Naive thymus-derived CD8-positive, alpha-beta T cell (primary cell): ENCODE measurements around the gene HAUS7. TPM values are rescaled to one million over a fixed set of nuclear protein-coding genes. Genes with fewer than 3 reads are reported as not detected.
A peak's percentile ranks its signal among the peaks of the same experiment; 100 is the strongest.

Source experiments
- ATAC-seq, 2 donors: fragments of 150-1000 bp; cut with Tn5 transposase in 1 of 2; sonication (Bioruptor Pico), chemical (Tn5 transposase) in 1 of 2; 1 replicate in 1 of 2; 2 replicates in 1 of 2; pipeline ENCODE4 v1.10.0; 2021; ENCODE audit warnings: mild to moderate bottlenecking in 2 of 2, moderate library complexity in 2 of 2
- POLR2A ChIA-PET: fragments of 350-600 bp; sonication (Branson Sonifier 250); formaldehyde crosslinking; loops from one replicate; lab custom pipeline; 2021; ENCODE audit warnings: antibody characterized with exemption; lab: Charles Lee
- DNase-seq, 10 donors: peaks; one replicate each; pipeline versions ENCODE4 v3.0.0 to v3.0.0-alpha.2; 2020 to 2022
- H3K27ac Mint-ChIP-seq, 10 donors: one replicate each; pipeline ENCODE4 v1.8.0; 2020 to 2022; ENCODE audit warnings: mild to moderate bottlenecking in 10 of 10, mixed read lengths in 10 of 10, moderate library complexity in 4 of 10, inconsistent platforms in 1 of 10
- H3K27me3 Mint-ChIP-seq, 5 donors: one replicate each; pipeline ENCODE4 v1.8.0; 2021 to 2022; ENCODE audit warnings: mixed read lengths in 5 of 5
- H3K36me3 Mint-ChIP-seq, 3 donors: one replicate each; pipeline ENCODE4 v1.8.0; 2020 to 2022; ENCODE audit warnings: mixed read lengths in 3 of 3, mild to moderate bottlenecking in 2 of 3, inconsistent platforms in 1 of 3
- H3K4me1 Mint-ChIP-seq, 4 donors: one replicate each; pipeline ENCODE4 v1.8.0; 2021 to 2022; ENCODE audit warnings: mixed read lengths in 4 of 4
- H3K4me3 Mint-ChIP-seq, 10 donors: one replicate each; pipeline ENCODE4 v1.8.0; 2020 to 2022; ENCODE audit warnings: mild to moderate bottlenecking in 10 of 10, mixed read lengths in 10 of 10, moderate library complexity in 6 of 10, inconsistent platforms in 1 of 10
- H3K9me3 Mint-ChIP-seq, 9 donors: one replicate each; pipeline ENCODE4 v1.8.0; 2020 to 2022; ENCODE audit warnings: mixed read lengths in 9 of 9, mild to moderate bottlenecking in 3 of 9, inconsistent platforms in 1 of 9, moderate library complexity in 1 of 9
- polyA plus RNA-seq, 3 donors: library from polyadenylated mRNA; unstranded; fragments of 300-500 nt; fragmentation: Illumina TruSeq; gene quantifications; one replicate each; pipeline ENCODE4 v1.2.3, GENCODE V29; 2021
- total RNA-seq, 8 experiments: library from RNA in 2 of 8; stranded (reverse) in 2 of 8; gene quantifications; one replicate each; pipeline ENCODE4 v1.2.3 and lab custom pipeline; 2021 to 2026

The HAUS7 gene
- total and polyA plus RNA-seq, 5 experiments from 2014 or later = 19.6 to 38.9 (median 30.1) TPM

- H3K36me3 Mint-ChIP-seq = no peaks in the 10 kb centered on the region
- ATAC-seq = no peak
- H3K4me3 Mint-ChIP-seq = no peak overlapping the region
- peaks cover 0 to 5% (median under 1%) of the 10 kb centered on the region in 4 donors for H3K4me1 Mint-ChIP-seq
- DNase-seq = no peak
- peaks cover 0 to under 1% (median 0%) of the 10 kb centered on the region in 5 donors for H3K27me3 Mint-ChIP-seq
- H3K27ac Mint-ChIP-seq = no peak overlapping the region
- POLR2A ChIA-PET = no interaction called here
- no peaks in the 10 kb centered on the region for H3K9me3 Mint-ChIP-seq
Measured at GRCh38 chrX:153510383-153510782, 40.0 kb upstream of the HAUS7 start.

DNA sequence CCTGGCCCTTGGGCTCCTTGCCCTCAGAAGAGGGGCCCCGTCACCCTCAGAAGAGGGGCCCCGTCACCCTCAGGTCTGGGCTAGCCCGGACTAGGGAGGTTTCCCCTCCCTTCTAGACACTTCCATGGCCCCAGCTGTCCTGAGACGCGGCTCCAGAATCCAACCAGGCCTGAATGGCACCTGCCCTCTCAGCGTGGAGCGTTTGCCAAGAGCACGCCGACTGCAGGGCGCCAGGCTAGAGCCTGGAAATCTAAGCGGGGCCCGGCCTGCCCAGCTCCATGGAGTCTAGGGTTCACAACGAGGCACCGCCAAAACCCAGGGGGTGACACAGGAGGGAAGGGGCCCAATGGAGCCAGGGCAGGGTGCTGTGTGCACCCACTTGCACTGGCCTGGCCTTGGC, 39.2 kb upstream of the HAUS7 start:
- H3K27me3 Mint-ChIP-seq = no peaks in the 10 kb centered on the region
- no peak overlapping the region for H3K4me3 Mint-ChIP-seq
- no peak for ATAC-seq
- H3K27ac Mint-ChIP-seq = no peak overlapping the region
- H3K36me3 Mint-ChIP-seq = no peaks in the 10 kb centered on the region
- peaks cover 0 to 5% (median under 1%) of the 10 kb centered on the region in 4 donors for H3K4me1 Mint-ChIP-seq
- POLR2A ChIA-PET = no interaction called here
- H3K9me3 Mint-ChIP-seq = no peaks in the 10 kb centered on the region
- DNase-seq = no peak

GRCh38 chrX:153507484-153508178, 37.3 kb upstream of the HAUS7 start:
- peak; percentile 100 for ATAC-seq
- Mint-ChIP-seq H3K4me3 (peak overlapping the region in 1 of 10 donors; percentile 25), H3K27ac (peak overlapping the region in 2 of 10 donors; percentile 22 to 77), H3K27me3 (no peaks in the 10 kb centered on the region), H3K4me1 (peaks cover 0 to 5% (median under 1%) of the 10 kb centered on the region in 4 donors), H3K9me3 (no peaks in the 10 kb centered on the region), H3K36me3 (no peaks in the 10 kb centered on the region)
- DNase-seq = peak; percentile 64 to 89 (median 79)
- POLR2A ChIA-PET = interaction anchor here (1.1 to 1.6 kb wide), 3 partner anchors 35 to 475 kb away, joined by 3 to 5 read pairs (median 3); partner anchors contain the start of gene HAUS7

DNA sequence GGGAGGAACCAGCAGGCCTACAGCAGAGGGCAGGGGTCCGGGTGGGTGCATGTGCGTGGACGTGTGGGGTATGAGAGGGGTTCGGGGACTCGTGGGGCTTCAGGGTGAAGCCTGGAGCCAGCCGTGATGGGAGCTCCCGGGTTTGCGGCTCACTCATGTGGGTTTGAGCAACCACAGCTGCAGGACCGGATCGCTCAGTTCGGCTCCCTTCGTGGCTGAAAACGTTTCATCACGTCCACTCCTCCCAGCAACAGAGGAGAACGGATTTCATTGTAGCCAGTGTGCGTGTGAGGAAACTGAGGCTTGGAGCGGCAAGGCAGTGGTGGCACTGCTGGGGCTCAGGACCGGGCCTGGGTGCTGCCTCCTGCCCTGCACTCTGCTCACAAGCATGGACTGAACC, 35.0 kb upstream of the HAUS7 start:
- peaks cover 0 to 5% (median under 1%) of the 10 kb centered on the region in 4 donors for H3K4me1 Mint-ChIP-seq
- no peaks in the 10 kb centered on the region for H3K9me3 Mint-ChIP-seq
- no peaks in the 10 kb centered on the region for H3K27me3 Mint-ChIP-seq
- no peak overlapping the region for H3K4me3 Mint-ChIP-seq
- POLR2A ChIA-PET = no interaction called here
- H3K36me3 Mint-ChIP-seq = no peaks in the 10 kb centered on the region
- DNase-seq (no peak), ATAC-seq (no peak)
- H3K27ac Mint-ChIP-seq = no peak overlapping the region

- no peaks in the 10 kb centered on the region for H3K9me3 Mint-ChIP-seq
- H3K4me1 Mint-ChIP-seq = peaks cover 0 to 5% (median under 1%) of the 10 kb centered on the region in 4 donors
- no peak for DNase-seq
- H3K4me3 Mint-ChIP-seq = no peak overlapping the region
- no peaks in the 10 kb centered on the region for H3K27me3 Mint-ChIP-seq
- POLR2A ChIA-PET = no interaction called here
- no peak for ATAC-seq
- H3K36me3 Mint-ChIP-seq = no peaks in the 10 kb centered on the region
- H3K27ac Mint-ChIP-seq = no peak overlapping the region
Measured at GRCh38 chrX:153504445-153505016, 34.2 kb upstream of the HAUS7 start.

DNA sequence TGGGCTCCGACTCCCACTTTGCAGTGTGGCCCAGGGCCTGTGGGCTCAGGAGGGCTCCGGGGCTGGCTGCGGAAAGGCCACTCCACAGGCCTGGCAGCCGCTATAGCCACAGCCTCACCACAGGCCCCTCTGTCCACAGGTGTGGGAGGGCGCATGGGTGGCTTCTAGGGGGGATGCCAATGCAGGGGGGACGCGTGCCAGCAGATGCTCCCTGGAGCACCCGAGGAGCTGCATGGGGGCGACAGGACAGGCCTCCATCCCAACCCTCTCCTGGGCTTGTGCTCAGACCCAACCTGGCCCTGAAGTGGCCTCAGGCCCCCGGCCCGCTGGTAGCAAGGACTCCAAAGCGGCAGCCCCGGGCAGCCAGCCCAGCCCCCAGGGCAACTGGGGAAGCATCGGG, 32.4 kb upstream of the HAUS7 start:
- Mint-ChIP-seq H3K4me3 (no peak overlapping the region), H3K36me3 (no peaks in the 10 kb centered on the region), H3K9me3 (no peaks in the 10 kb centered on the region), H3K27me3 (peaks cover 0 to 1% (median 0%) of the 10 kb centered on the region in 5 donors), H3K27ac (no peak overlapping the region), H3K4me1 (peaks cover 0 to 5% (median under 1%) of the 10 kb centered on the region in 4 donors)
- ATAC-seq (no peak), DNase-seq (no peak)
- POLR2A ChIA-PET = no interaction called here

GRCh38 chrX:153502131-153502530, 31.8 kb upstream of the HAUS7 start:
- Mint-ChIP-seq H3K9me3 (no peaks in the 10 kb centered on the region), H3K36me3 (no peaks in the 10 kb centered on the region), H3K27me3 (peaks cover 0 to 2% (median 0%) of the 10 kb centered on the region in 5 donors), H3K27ac (no peak overlapping the region), H3K4me1 (peaks cover 0 to under 1% (median 0%) of the 10 kb centered on the region in 4 donors), H3K4me3 (no peak overlapping the region)
- ATAC-seq (no peak), DNase-seq (no peak)
- POLR2A ChIA-PET = no interaction called here

DNA sequence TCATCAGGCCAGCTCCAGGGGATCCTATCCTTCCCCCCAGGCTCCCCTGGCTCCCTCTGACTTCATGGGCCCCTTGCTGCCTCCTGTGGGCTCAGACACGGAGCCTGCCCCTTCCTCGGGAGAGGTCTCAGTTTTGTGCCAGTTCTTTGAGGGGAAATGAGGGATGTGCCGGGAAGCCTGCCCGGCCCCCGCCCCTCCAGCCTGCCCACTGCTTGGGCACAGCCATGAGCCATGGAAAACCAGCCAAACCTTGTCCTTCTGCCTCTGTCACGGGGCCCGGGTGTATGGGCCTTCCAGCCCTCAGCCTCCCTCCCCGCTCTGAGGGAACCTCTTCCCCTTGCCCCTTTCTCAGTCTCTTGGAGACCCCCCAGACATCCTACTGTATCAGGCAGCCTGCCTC, 31.2 kb upstream of the HAUS7 start:
- POLR2A ChIA-PET = no interaction called here
- Mint-ChIP-seq H3K36me3 (no peaks in the 10 kb centered on the region), H3K4me1 (no peaks in the 10 kb centered on the region), H3K4me3 (no peak overlapping the region), H3K27me3 (peaks cover 0 to 2% (median 0%) of the 10 kb centered on the region in 5 donors), H3K9me3 (no peaks in the 10 kb centered on the region), H3K27ac (no peak overlapping the region)
- ATAC-seq (no peak), DNase-seq (no peak)

DNA sequence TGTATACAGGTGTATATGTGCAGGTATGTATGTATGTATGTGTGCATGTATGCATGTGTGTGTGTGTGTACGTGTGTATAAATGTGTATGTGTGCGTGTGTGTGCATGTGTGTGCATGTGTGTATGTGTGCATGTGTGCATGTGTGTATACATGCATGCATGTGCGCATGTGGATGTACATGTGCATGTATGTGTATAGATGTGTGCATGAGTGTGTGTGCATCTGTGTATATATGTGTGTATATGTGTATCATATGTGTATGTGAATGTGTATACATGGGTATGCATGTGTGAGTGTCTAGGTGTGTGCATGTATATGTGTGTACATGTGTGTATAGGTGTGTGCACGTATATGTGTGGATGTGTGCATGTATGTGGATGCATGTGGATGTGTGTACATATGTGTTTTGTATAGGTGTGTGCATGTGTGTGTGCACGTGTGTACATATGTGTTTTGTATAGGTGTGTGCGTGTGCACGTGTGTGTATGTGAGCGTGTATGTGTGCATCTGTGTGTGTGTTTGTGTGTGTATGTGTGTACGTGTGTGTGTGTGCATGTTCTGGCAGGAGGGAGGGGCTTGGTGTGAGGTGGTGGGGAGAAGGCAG, 30.4 kb upstream of the HAUS7 start:
- Mint-ChIP-seq H3K9me3 (no peaks in the 10 kb centered on the region), H3K4me1 (no peaks in the 10 kb centered on the region), H3K27me3 (peaks cover 0 to 2% (median 0%) of the 10 kb centered on the region in 5 donors), H3K4me3 (no peak overlapping the region), H3K36me3 (no peaks in the 10 kb centered on the region), H3K27ac (peak overlapping the region in 1 of 10 donors; percentile 74)
- no peak for DNase-seq
- POLR2A ChIA-PET = no interaction called here
- no peak for ATAC-seq

DNA sequence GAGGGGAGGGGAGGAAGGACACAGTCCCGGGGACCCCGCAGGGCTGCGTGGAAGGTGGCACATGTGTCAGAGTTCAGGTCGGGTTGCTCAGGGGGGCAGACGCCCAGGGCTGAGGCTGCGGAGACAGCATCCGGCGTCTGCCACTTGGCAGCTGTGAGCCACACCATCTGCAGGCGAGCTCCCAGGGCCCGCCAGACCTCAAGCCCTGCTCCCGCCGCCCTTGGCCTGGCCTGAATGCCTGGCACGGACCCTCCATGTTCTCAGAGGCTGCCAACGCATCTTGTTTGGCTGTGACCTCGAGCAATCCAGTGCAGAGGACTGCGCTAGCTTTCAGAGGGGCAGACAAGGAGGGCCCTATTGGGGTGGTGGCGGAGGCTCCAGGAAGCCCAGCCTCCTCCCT, 29.5 kb upstream of the HAUS7 start:
- no peaks in the 10 kb centered on the region for H3K36me3 Mint-ChIP-seq
- no peak overlapping the region for H3K4me3 Mint-ChIP-seq
- H3K9me3 Mint-ChIP-seq = no peaks in the 10 kb centered on the region
- H3K27me3 Mint-ChIP-seq = peaks cover 0 to 4% (median 0%) of the 10 kb centered on the region in 5 donors
- peaks cover 0 to 7% (median 2%) of the 10 kb centered on the region in 4 donors for H3K4me1 Mint-ChIP-seq
- no peak overlapping the region for H3K27ac Mint-ChIP-seq
- POLR2A ChIA-PET = no interaction called here
- DNase-seq (no peak), ATAC-seq (no peak)

DNA sequence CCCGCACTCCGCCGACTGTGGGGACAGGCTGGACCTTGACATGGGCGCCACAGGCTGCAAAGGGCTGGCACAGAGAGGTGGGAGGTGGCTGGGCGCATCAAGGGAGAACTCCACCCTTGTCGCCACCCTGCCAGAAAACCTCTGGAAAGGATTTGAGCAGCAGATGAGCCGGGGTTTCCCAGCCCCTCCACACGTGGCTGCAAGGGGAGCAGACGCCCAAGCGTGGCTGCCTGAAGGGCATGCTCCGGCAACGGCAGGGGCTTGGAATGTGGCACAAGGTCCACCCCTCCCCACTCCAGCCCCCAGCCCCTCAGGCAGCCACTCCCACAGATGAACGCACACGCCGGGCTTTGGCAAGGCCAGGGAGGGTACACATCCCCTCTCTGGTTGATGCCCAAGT, 29.0 kb upstream of the HAUS7 start:
- POLR2A ChIA-PET = no interaction called here
- peaks cover 0 to 4% (median 0%) of the 10 kb centered on the region in 5 donors for H3K27me3 Mint-ChIP-seq
- H3K27ac Mint-ChIP-seq = no peak overlapping the region
- no peak for ATAC-seq
- DNase-seq = no peak
- H3K9me3 Mint-ChIP-seq = no peaks in the 10 kb centered on the region
- no peaks in the 10 kb centered on the region for H3K36me3 Mint-ChIP-seq
- peaks cover 0 to 7% (median 2%) of the 10 kb centered on the region in 4 donors for H3K4me1 Mint-ChIP-seq
- H3K4me3 Mint-ChIP-seq = no peak overlapping the region

DNA sequence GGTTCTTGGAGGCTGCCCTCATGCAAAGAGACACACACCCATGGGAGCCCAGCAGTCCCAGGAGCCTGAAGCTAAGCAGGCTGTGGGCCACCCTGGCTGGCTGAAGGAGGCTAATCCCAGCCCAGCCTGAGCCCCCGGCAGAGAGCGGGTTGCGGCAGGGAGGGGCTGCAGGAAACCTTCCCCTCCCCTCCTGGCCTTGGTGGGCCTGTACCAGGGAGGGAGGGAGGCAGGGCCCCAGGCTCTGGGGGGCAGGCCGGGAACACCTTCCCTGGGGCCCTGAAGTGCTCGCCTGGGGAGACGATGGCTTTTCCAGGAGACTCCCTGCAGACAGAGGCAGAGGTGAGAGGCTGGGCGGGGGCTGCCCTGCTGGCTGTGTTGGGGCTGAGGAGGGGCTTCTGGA, 28.1 kb upstream of the HAUS7 start:
- no peaks in the 10 kb centered on the region for H3K36me3 Mint-ChIP-seq
- H3K4me3 Mint-ChIP-seq = no peak overlapping the region
- H3K9me3 Mint-ChIP-seq = no peaks in the 10 kb centered on the region
- POLR2A ChIA-PET = no interaction called here
- no peak for DNase-seq
- H3K27ac Mint-ChIP-seq = no peak overlapping the region
- peaks cover 0 to 4% (median 0%) of the 10 kb centered on the region in 5 donors for H3K27me3 Mint-ChIP-seq
- H3K4me1 Mint-ChIP-seq = peaks cover 0 to 7% (median 2%) of the 10 kb centered on the region in 4 donors
- no peak for ATAC-seq

- H3K9me3 Mint-ChIP-seq = no peaks in the 10 kb centered on the region
- no peaks in the 10 kb centered on the region for H3K36me3 Mint-ChIP-seq
- no peak for ATAC-seq
- POLR2A ChIA-PET = no interaction called here
- no peak for DNase-seq
- H3K27me3 Mint-ChIP-seq = peaks cover 0 to 4% (median 0%) of the 10 kb centered on the region in 5 donors
- H3K27ac Mint-ChIP-seq = no peak overlapping the region
- peaks cover 0 to 7% (median 2%) of the 10 kb centered on the region in 4 donors for H3K4me1 Mint-ChIP-seq
- H3K4me3 Mint-ChIP-seq = no peak overlapping the region
Measured at GRCh38 chrX:153496590-153496959, 26.2 kb upstream of the HAUS7 start.
